GM19455 (cell line): ENCODE measurements around the gene TERT.

Experiments
- ATAC-seq: cut with Tn5 transposase; IDR thresholded peaks from one replicate; pipeline ENCODE4 v1.9.1; 2021; ENCODE audit not compliant: unreplicated experiment

Gene TERT

DNA sequence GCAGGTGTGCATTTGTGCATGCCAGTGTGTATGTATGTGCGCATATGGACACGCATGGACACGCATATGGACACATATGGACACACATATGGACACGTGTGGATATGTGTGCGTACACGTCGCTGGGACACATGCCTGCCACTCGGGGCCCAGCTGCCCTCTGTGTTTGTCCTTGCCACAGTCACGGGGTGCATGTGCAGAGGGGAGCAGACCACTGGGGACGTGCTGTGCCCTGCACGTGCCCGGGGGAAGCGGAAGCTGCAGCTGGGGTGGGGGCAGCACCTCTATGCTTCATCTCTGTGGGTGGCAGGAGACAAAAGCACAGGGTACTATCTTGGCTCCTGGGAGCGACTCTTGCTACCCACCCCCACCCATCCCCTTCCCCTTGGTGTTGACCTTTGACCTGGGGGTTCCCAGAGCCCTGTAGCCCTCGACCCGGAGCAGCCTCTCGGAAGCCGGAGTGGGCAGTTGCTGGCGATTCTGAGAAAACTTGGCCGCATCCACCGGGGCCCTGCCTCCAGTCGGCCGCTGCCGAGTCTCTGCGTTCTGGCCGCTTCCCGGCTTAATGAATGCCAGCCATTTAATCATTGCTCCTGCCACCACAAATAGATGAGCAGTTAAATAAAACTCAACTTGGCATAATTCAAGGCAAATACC is 72.1 kb downstream of the TERT start:
- ATAC-seq: no peak

DNA sequence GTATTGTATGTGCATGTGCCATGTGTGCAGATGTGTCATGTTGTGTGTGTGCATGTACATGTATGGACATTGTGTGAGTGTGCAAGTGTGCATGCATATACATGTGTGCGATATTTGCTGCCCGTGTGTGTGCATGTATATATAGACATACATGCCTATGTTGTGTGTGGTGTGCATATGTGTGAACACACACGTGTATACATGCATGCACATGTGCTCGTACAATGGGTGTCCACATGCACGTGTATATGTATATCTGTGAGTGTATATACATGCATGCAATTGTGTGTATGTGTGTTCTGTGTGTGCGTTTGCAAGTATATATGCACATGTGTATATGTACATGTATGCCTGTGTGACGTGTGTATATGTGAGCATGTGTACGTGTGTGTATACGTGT is 72.7 kb downstream of the TERT start:
- no peak for ATAC-seq

GRCh38 chr5:1221721-1222120 is 73.1 kb downstream of the TERT start:
- ATAC-seq: no peak

GRCh38 chr5:1220831-1221230 is 74.0 kb downstream of the TERT start:
- ATAC-seq: no peak

GRCh38 chr5:1220351-1220750 is 74.5 kb downstream of the TERT start:
- ATAC-seq: no peak

- no peak for ATAC-seq
Measured at GRCh38 chr5:1219768-1220100, 75.1 kb downstream of the TERT start.

- no peak for ATAC-seq
Measured at GRCh38 chr5:1219098-1219767, 75.6 kb downstream of the TERT start.

GRCh38 chr5:1218351-1219080 is 76.4 kb downstream of the TERT start:
- no peak for ATAC-seq

GRCh38 chr5:1217596-1218206 is 77.2 kb downstream of the TERT start:
- no peak for ATAC-seq

DNA sequence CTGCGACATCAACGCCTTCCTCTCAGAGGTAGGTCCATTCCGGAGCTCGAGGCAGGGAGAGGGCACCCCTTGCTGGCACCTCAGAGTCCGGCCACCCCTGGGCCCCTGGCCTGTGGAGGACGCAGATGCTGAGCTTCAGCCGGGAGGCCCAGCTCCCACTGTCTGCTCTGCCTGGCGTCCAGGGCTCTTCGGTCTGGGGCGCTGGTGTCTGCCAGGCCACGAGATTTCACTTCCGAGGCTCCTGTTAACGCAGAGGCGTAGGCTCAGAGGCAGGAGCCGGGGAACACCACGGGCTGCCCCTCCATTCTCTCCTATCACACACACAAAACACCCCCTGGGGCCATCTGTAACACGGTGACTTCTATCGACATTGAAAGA is 78.0 kb downstream of the TERT start:
- ATAC-seq: no peak

GRCh38 chr5:1216211-1216917 is 78.5 kb downstream of the TERT start:
- no peak for ATAC-seq

DNA sequence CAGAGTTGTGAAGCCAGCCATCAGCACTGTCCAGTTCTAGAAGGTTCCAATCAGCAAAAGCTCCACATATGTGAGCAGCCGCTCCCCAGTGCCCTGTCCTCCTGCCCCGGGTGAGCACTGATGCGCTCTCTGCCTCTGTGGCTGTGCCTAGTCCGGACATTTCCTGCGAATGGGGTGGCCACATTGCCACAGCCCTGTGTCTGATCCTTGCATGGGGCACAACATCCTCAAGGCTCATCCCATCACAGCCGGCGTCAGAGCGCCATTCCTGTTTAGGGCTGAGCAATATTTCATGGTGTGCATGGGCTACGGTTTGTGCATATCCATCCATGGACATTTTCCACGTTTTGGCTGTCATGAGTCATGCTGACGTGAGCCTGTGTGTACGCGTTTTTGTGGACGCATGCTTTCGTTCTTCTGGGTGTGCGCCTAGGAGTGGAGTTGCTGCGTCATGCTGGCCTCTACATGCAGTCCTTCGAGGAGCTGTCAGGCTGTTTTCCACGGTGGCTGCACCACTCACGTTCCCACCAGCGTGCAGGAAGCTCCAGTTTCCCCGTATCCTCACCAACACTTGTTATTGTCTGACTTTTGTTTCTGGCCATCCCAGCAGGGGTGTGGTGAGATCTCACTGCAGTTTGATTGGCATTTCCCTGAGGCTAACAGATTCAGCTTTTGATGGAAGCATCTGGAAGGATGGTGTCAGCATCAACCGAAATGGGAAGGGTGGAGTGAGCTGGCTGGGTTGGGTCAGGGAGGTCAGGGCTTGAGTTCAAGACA is 79.4 kb downstream of the TERT start:
- ATAC-seq: no peak

- no peak for ATAC-seq
Measured at GRCh38 chr5:1214936-1215220, 80.0 kb downstream of the TERT start.

GRCh38 chr5:1214163-1214935 is 80.5 kb downstream of the TERT start:
- ATAC-seq: no peak

DNA sequence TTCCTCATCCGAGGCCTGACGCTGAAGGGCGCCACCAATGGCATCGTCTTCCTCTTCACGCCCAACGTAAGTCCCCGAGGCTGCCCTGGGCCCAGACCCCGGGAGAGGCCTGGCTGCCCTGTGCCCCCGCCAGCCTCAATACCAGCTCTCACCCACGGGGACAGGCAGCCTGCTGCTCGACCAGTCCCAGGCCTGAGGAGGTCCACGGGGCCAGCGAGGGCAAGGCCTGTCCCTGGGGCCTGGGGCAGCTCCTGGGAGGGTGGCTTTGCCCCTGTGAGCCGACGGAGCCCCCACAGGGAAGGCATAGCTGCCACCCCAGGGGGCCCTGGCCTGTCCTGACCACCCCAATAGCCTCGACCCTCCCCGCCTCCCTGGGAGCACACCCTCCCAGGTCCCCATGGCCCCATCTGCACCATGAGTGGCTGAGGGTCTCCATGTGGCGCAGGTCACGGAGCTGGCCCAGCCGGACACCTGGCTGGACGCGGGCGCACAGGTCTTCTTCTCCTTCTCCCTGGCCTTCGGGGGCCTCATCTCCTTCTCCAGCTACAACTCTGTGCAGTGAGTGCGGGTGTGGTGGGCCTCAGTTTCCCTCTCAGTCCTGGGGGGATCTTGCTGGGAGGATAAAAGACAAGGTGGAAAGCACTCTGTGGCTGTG is 81.2 kb downstream of the TERT start:
- ATAC-seq: no peak

- no peak for ATAC-seq
Measured at GRCh38 chr5:1212881-1213280, 82.0 kb downstream of the TERT start.

DNA sequence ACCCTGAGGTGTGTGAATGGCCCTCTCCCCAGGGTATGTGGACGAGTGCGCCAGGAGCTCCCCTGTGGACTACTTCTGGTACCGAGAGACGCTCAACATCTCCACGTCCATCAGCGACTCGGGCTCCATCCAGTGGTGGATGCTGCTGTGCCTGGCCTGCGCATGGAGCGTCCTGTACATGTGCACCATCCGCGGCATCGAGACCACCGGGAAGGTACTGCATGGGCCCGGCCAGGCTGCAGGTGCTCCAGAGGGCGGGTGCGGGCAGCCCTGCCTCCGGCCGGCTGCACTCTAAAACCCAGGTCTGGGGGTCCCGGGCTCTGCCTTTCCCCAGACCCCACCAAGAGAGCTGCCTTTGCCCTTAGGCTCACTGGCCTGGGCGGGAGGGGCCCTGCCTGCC is 82.6 kb downstream of the TERT start:
- ATAC-seq: no peak

GRCh38 chr5:1211701-1212100 is 83.2 kb downstream of the TERT start:
- ATAC-seq: no peak

GRCh38 chr5:1210832-1211251 is 84.0 kb downstream of the TERT start:
- ATAC-seq: no peak
